T-helper 17 cell (primary cell): ENCODE measurements around the gene ELAVL4. TPM values are rescaled to one million over a fixed set of nuclear protein-coding genes. Genes with fewer than 3 reads are reported as not detected.

ENCODE experiments used
- ATAC-seq: fragments of 150-1000 bp; cut with Tn5 transposase; 2 replicates; pipeline ENCODE4 v1.10.0; 2021; ENCODE audit warnings: mild to moderate bottlenecking, moderate library complexity
- DNase-seq, 3 donors: peaks; one replicate each; pipeline versions ENCODE4 v3.0.0 to v3.0.0-alpha.2; 2020 to 2021
- H3K9me3 ChIP-seq: one replicate; pipeline ENCODE4 v1.7.0; 2013; ENCODE audit warnings: low read length, mild to moderate bottlenecking; ENCODE audit not compliant: control insufficient read depth, poor library complexity, severe bottlenecking
- H3K27ac Mint-ChIP-seq: one replicate; pipeline ENCODE4 v1.8.0; 2022; ENCODE audit warnings: mild to moderate bottlenecking, moderate library complexity, mixed read lengths
- H3K27me3 Mint-ChIP-seq: one replicate; pipeline ENCODE4 v1.8.0; 2022; ENCODE audit warnings: mixed read lengths
- H3K36me3 Mint-ChIP-seq: one replicate; pipeline ENCODE4 v1.8.0; 2022; ENCODE audit warnings: low read depth, mixed read lengths
- H3K4me1 Mint-ChIP-seq: one replicate; pipeline ENCODE4 v1.8.0; 2022; ENCODE audit warnings: mild to moderate bottlenecking, mixed read lengths
- H3K4me3 Mint-ChIP-seq: one replicate; pipeline ENCODE4 v1.8.0; 2022; ENCODE audit warnings: mild to moderate bottlenecking, moderate library complexity, mixed read lengths
- total RNA-seq, 4 donors: library from RNA in 2 of 4; stranded (reverse) in 2 of 4; gene quantifications; one replicate each; pipeline ENCODE4 v1.2.3 and lab custom pipeline; 2022 to 2026

Gene ELAVL4
- total RNA-seq, 2 donors from 2014 or later = not detected

- H3K4me3 Mint-ChIP-seq = no peak overlapping the region
These were observed 99.6 kb downstream of the ELAVL4 start for GRCh38 chr1:50208315-50208714.

GRCh38 chr1:50208756-50209155 is 100.0 kb downstream of the ELAVL4 start:
- ATAC-seq (no peak), DNase-seq (no peak)
- H3K9me3 ChIP-seq = no peaks in the 10 kb centered on the region
- H3K36me3 Mint-ChIP-seq = no peaks in the 10 kb centered on the region
- H3K4me3 Mint-ChIP-seq = no peak overlapping the region
- no peak overlapping the region for H3K27ac Mint-ChIP-seq
- H3K4me1 Mint-ChIP-seq = no peaks in the 10 kb centered on the region
- peaks cover 34% of the 10 kb centered on the region for H3K27me3 Mint-ChIP-seq

More at GRCh38 chr1:50208315-50208714, 99.6 kb downstream of the ELAVL4 start:
- Mint-ChIP-seq H3K27me3 (peaks cover 37% of the 10 kb centered on the region), H3K36me3 (no peaks in the 10 kb centered on the region), H3K4me1 (no peaks in the 10 kb centered on the region), H3K27ac (no peak overlapping the region)
- no peak for DNase-seq
- no peak for ATAC-seq
- no peaks in the 10 kb centered on the region for H3K9me3 ChIP-seq

DNA sequence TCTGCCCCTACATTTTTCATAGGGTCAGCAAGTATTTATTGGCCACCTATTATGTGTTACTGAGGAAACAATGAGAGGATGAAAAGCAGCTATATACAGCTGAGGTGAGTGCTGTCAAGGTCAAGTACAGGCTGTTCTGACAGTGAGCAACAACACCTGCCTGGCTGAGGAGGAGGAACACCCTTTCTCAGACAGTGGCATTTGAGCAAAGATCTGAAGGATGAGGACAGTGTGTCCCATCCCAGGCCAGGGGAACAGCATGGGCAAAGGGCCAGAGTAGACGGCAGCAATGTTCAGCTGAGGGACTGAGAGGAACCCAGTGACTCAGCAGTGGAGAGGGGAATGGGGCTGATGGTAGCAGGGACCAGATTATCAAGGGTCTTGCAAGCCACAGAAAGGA is 101.0 kb downstream of the ELAVL4 start:
- DNase-seq (no peak), ATAC-seq (no peak)

DNA sequence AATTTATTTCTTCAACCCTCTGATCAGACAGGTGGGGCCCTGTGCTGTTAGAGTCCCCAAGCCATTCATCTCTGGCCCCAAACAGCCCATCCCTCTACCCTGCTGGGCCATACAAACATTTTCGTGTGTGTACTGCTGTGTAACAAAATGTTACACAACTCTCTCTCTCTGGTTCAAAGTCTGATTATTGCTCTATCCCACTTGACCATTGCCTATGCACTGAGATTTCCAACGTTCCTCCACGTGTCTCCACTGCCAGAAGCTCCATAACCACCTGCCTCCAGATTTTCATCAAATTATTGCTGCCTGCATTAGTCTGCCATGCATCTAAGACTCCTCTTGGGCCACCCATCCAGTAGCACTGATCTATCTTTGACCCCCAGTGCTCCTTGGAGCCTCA is 104.8 kb downstream of the ELAVL4 start:
- no peak for ATAC-seq
- Mint-ChIP-seq H3K36me3 (no peaks in the 10 kb centered on the region), H3K27me3 (peaks cover 9% of the 10 kb centered on the region), H3K4me1 (no peaks in the 10 kb centered on the region), H3K4me3 (no peak overlapping the region), H3K27ac (no peak overlapping the region)
- no peaks in the 10 kb centered on the region for H3K9me3 ChIP-seq
- no peak for DNase-seq

More for the DNA sequence above, 101.0 kb downstream of the ELAVL4 start:
- no peaks in the 10 kb centered on the region for H3K9me3 ChIP-seq
- Mint-ChIP-seq H3K4me1 (no peaks in the 10 kb centered on the region), H3K27ac (no peak overlapping the region), H3K4me3 (no peak overlapping the region), H3K27me3 (peaks cover 34% of the 10 kb centered on the region), H3K36me3 (no peaks in the 10 kb centered on the region)

DNA sequence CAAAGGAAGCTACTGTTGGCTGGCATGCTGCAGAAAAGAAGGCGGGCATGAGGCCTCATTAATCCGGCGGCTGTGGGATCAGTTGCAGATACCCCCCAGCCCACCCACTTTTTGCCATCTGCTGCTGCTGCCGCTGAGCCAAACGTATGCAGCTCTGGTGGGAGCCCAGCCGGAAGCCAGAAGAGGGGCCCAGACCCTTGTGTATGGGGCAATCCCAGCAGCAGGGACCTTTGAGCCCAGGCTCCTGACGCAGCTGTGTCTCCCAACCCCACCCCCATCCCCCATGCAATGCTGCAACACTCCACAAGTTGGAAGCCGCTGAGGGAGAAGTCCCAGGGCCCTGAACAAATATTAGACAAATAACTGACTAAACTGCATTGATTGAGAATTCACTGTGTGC is 106.0 kb downstream of the ELAVL4 start:
- no peaks in the 10 kb centered on the region for H3K4me1 Mint-ChIP-seq
- ATAC-seq = no peak

GRCh38 chr1:50218344-50219120 is 109.8 kb downstream of the ELAVL4 start:
- DNase-seq (no peak), ATAC-seq (no peak)
- Mint-ChIP-seq H3K36me3 (no peaks in the 10 kb centered on the region), H3K4me1 (no peaks in the 10 kb centered on the region), H3K27ac (no peak overlapping the region), H3K4me3 (no peak overlapping the region), H3K27me3 (no peaks in the 10 kb centered on the region)
- no peaks in the 10 kb centered on the region for H3K9me3 ChIP-seq

More for the DNA sequence above, 106.0 kb downstream of the ELAVL4 start:
- H3K27ac Mint-ChIP-seq = no peak overlapping the region
- H3K27me3 Mint-ChIP-seq = peaks cover 2% of the 10 kb centered on the region
- no peaks in the 10 kb centered on the region for H3K36me3 Mint-ChIP-seq
- H3K4me3 Mint-ChIP-seq = no peak overlapping the region
- no peaks in the 10 kb centered on the region for H3K9me3 ChIP-seq
- no peak for DNase-seq

DNA sequence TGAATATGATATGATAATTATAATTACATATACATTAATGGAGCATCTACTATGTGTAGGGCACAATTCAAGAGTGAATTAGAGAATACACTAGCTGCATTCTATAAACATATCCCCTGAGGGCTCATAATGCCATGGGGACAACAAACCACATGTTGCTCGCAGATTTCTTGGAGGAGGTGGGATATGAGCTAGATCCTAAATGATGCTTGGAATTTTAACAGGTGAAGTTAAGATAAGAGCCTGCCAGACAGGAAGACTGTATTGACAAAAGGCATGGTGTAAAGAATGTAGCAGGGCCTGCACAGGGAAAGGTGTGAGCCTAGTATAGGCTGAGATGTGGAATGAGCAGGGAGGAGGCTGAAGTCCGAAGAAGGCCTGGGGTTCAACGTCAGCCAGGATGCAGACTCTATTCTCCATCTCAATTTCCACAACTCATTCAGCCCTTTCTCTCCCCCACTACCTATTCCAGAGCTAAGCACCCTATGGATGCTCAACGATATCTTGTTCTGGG is 120.2 kb downstream of the ELAVL4 start:
- DNase-seq = no peak
- Mint-ChIP-seq H3K4me3 (no peak overlapping the region), H3K27me3 (no peaks in the 10 kb centered on the region), H3K27ac (no peak overlapping the region), H3K36me3 (no peaks in the 10 kb centered on the region), H3K4me1 (no peaks in the 10 kb centered on the region)
- no peak for ATAC-seq
- H3K9me3 ChIP-seq = no peaks in the 10 kb centered on the region

DNA sequence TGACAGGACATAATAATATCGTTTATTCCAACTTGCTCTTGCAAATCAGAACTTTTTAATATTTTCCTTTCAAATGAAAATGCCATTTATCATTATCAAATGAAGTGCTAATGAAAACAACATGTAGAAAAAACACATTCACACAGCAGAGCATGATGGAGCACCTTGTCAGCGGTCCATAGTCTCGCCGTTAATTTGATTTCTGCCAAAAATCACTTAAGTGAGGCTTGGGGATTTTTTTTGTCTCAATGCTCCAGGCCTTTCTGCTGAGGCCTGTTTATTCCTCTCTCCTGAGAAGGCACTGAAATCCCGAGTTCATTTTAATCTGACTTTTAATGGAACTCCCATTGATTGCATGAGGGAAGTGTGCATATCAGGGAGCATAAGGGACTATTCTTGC is 122.5 kb downstream of the ELAVL4 start:
- H3K27me3 Mint-ChIP-seq = no peaks in the 10 kb centered on the region
- no peaks in the 10 kb centered on the region for H3K4me1 Mint-ChIP-seq
- ATAC-seq (no peak), DNase-seq (no peak)
- H3K27ac Mint-ChIP-seq = no peak overlapping the region
- no peaks in the 10 kb centered on the region for H3K9me3 ChIP-seq
- no peak overlapping the region for H3K4me3 Mint-ChIP-seq
- peaks cover 2% of the 10 kb centered on the region for H3K36me3 Mint-ChIP-seq

DNA sequence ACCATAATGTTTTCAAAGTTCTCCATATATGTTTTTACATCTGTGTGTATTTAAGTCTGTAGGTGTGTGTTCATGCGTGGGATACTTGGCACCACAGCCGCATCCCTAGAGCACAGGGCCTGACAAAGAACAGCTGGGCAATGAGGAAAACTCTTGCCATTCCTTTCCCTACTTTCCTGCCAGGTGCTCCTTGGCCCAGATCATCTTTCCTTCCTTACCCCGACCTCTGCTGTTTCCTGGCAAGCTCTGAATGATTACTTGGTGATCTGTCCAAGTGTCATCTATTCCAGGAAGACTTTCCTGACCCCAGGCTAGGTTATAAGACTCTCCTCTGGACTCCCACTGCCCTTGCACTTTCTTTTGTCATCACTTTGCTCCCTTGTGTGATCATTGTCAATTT is 123.6 kb downstream of the ELAVL4 start:
- H3K4me3 Mint-ChIP-seq = no peak overlapping the region

GRCh38 chr1:50236656-50237055 is 127.9 kb downstream of the ELAVL4 start:
- Mint-ChIP-seq H3K4me1 (no peaks in the 10 kb centered on the region), H3K27me3 (no peaks in the 10 kb centered on the region), H3K27ac (no peak overlapping the region), H3K4me3 (no peak overlapping the region), H3K36me3 (peaks cover 2% of the 10 kb centered on the region)
- ATAC-seq = no peak
- no peaks in the 10 kb centered on the region for H3K9me3 ChIP-seq
- DNase-seq = no peak

More for the DNA sequence above, 123.6 kb downstream of the ELAVL4 start:
- Mint-ChIP-seq H3K27me3 (no peaks in the 10 kb centered on the region), H3K27ac (no peak overlapping the region), H3K4me1 (no peaks in the 10 kb centered on the region), H3K36me3 (peaks cover 2% of the 10 kb centered on the region)
- no peaks in the 10 kb centered on the region for H3K9me3 ChIP-seq
- DNase-seq = no peak
- ATAC-seq = no peak

DNA sequence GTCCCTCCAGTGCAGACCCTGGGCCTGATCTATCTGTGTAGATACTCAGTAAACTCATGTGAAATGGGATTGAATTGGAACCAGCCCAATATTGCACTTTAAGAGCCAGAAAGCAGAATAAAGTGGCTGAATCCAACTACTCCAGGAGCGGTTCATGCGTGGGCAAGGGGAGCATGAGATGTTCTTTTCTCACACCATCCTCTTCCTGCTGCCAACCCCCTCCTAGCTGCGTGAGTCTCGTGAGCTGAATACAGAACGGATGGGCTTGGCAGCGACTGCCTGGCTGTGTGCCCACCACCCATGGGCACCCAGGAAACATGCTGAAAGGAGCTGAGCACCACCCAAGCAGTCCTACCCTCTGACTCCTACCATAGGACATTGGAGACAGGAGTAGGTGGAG is 128.3 kb downstream of the ELAVL4 start:
- no peaks in the 10 kb centered on the region for H3K4me1 Mint-ChIP-seq
- DNase-seq = no peak
- ATAC-seq = no peak
- peaks cover 2% of the 10 kb centered on the region for H3K36me3 Mint-ChIP-seq
- H3K27me3 Mint-ChIP-seq = no peaks in the 10 kb centered on the region
- H3K4me3 Mint-ChIP-seq = no peak overlapping the region
- H3K27ac Mint-ChIP-seq = no peak overlapping the region
- no peaks in the 10 kb centered on the region for H3K9me3 ChIP-seq

DNA sequence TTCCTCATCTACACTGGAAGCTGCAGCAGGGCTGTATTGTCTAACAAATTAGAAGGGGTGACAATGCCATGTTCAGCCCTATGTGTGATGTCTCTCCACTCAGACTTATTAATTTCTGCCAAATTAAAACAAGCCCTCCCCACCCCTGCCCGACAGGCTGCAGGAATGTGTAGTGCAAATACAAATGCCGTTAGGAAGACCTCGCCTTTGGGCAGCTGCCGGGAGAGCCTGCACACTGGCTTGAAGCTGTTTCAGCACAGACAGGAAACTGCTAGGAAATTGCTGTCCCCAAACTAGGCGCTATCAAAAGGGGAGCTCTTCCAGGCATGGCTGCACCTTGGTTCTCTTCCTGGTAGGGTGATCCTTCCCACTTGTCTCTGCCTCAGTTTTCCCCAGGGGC is 135.2 kb downstream of the ELAVL4 start:
- ATAC-seq (no peak), DNase-seq (no peak)
- Mint-ChIP-seq H3K27me3 (peaks cover 15% of the 10 kb centered on the region), H3K27ac (no peak overlapping the region), H3K4me3 (no peak overlapping the region), H3K36me3 (no peaks in the 10 kb centered on the region), H3K4me1 (no peaks in the 10 kb centered on the region)
- H3K9me3 ChIP-seq = no peaks in the 10 kb centered on the region

DNA sequence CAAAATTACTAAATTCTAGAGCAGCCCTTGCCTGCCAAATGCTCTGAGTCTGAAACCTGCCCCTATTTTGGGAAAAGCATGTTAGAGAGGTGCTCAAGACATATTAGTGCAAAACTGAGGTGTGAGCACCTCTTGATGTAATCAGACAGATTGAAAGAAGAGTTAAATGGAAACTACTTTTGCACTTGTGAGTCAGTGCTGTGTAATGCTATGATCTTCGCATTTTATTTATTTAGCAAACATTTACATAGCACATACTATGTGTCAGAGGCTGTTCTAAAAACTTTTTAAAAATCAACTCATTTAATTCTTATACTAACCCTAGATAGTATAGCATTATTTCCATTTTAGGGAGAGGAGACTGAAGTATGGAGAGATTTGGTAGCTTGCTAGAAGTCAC is 138.1 kb downstream of the ELAVL4 start:
- DNase-seq (no peak), ATAC-seq (no peak)
- no peaks in the 10 kb centered on the region for H3K4me1 Mint-ChIP-seq
- no peak overlapping the region for H3K27ac Mint-ChIP-seq
- no peaks in the 10 kb centered on the region for H3K9me3 ChIP-seq
- H3K4me3 Mint-ChIP-seq = no peak overlapping the region
- peaks cover 27% of the 10 kb centered on the region for H3K27me3 Mint-ChIP-seq
- H3K36me3 Mint-ChIP-seq = no peaks in the 10 kb centered on the region

DNA sequence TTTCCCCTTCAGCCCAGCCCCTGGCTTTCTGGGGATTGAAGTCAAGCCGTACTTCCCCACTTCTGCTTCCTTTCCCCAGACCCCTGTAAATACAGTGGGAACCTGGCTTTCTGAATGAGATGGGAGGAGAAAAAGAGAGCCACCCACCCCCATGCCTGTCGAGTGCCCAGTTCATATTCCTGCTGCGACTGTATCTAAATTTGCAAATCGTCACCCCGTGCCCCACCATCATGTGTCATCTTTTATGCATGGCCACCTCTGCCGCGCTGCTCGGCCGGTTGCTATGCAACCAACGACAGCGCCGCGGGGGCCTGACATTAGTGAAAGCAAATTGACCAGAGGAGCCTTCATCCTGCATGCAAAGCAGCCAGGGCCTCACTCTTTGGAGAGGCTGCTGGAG is 143.0 kb downstream of the ELAVL4 start:
- ATAC-seq (no peak), DNase-seq (no peak)
- no peak overlapping the region for H3K27ac Mint-ChIP-seq
- H3K9me3 ChIP-seq = no peaks in the 10 kb centered on the region
- H3K4me3 Mint-ChIP-seq = no peak overlapping the region
- no peaks in the 10 kb centered on the region for H3K4me1 Mint-ChIP-seq
- H3K36me3 Mint-ChIP-seq = no peaks in the 10 kb centered on the region
- H3K27me3 Mint-ChIP-seq = peaks cover 20% of the 10 kb centered on the region
